ENCODE measurements around the gene LRRC41. TPM values are rescaled to one million over a fixed set of nuclear protein-coding genes. Genes with fewer than 3 reads are reported as not detected.

The LRRC41 gene
- total and polyA plus RNA-seq, 2 of the 13 experiments (the other 11 are each of a cell fraction or from before 2014, with no cell fraction given), result 48.1 to 53.6 TPM

DNA sequence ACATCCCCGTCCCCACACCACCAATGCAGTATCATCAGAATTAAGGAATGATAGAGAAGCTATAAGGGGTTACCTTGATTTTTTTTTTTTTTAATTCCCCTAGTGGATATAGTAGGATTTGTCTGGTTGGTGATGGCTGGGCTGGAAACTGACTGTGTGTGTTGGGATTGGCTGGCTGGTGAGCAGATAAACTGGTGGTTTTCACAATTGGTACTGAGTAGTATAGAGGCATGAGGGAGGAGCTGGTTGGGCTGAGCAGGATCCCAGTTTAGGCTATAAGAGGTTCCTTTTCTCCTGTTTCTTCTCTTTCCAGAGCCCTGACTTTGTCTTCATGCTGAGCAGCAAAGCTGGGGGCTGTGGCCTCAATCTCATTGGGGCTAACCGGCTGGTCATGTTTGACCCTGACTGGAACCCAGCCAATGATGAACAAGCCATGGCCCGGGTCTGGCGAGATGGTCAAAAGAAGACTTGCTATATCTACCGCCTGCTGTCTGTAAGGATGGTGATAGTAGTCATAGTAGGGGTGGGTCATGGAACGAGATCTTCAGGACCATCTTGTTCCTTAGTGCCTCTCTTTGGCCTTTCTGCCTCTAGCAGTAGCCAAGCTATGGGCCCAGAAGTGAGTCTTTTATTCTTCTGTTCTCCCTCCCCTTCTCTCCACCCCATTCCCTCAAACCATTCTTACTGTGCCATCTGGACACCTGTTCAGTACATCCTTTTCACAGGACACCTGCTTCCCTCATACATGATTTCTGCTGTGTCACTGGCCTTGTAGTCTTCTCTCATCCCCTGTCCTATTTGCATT lies 29.0 kb downstream of the LRRC41 start (continued):
- TF ChIP-seq ATF7 (IDR thresholded peaks at IDR 0.05) (no peak), ATF7 (CRISPR knock-in tag; IDR thresholded peaks at IDR 0.05) (no peak), POLR2A (IDR thresholded peaks at IDR 0.05; ENCODE audit: insufficient read depth in 1 of 2, low read depth in 2 of 2, low read length in 2 of 2) (peak in 1 of 2 experiments; percentile 18; a peak in 1 of 4 replicates), KLF15 (CRISPR knock-in tag; IDR thresholded peaks at IDR 0.05; ENCODE audit: borderline replicate concordance) (no peak), CENPT (CRISPR knock-in tag; IDR thresholded peaks at IDR 0.05; ENCODE audit: low read depth) (no peak)

DNA sequence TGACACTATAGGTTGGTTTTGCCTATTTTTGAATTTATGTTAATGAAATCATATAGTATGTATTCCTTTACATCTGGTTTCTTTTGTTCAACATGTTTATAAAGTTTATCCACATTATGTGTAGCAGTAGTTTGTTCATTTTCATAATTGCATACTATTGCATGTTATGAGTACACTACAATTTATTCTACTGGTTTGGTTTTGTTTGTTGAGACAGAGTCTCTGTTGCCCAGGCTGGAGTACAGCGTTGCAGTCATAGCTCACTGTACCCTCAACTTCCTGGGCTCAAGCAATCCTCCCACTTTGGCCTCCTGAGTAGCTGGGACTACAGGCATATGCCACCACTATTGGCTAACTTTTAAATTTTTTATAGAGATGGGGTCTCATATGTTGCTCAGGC lies 34.8 kb downstream of the LRRC41 start:
- no TSS peak for BruUV-seq (replicated peaks)
- Histone ChIP-seq H3K9me3 (ENCODE audit: low read length) (no peaks in the 10 kb centered on the region), H3K4me2 (ENCODE audit: low read depth, low read length) (no peak overlapping the region), H3K79me2 (ENCODE audit: insufficient read depth, low read length) (no peaks in the 10 kb centered on the region), H2AFZ (ENCODE audit: low read length) (no peak overlapping the region), H4K20me1 (ENCODE audit: insufficient read depth, low read length) (no peaks in the 10 kb centered on the region), H3K27me3 (ENCODE audit: control insufficient read depth in 1 of 2, insufficient read depth in 2 of 2, low read length in 2 of 2) (no peaks in the 10 kb centered on the region), H3K9ac (ENCODE audit: insufficient read depth, low read depth, low read length) (no peak overlapping the region), H3K36me3 (replicated peaks in 1 of 2; ENCODE audit: control insufficient read depth in 1 of 2, insufficient read depth in 2 of 2, low read length in 2 of 2) (peaks cover 37 to 94% of the 10 kb centered on the region in 2 experiments), H3K4me3 (replicated peaks in 1 of 3; ENCODE audit: insufficient read depth in 1 of 3, low read depth in 2 of 3, low read length in 3 of 3) (no peak overlapping the region), H3K4me1 (ENCODE audit: insufficient read depth, low read length) (no peaks in the 10 kb centered on the region), H3K27ac (ENCODE audit: extremely low read length, insufficient read depth, low read length) (no peak overlapping the region)
- ATAC-seq (no peak), DNase-seq (ENCODE audit: low spot score) (no peak), FAIRE-seq (no peak)
- POLR2A ChIA-PET, result no interaction called here
- CTCF ChIA-PET (ENCODE audit: low intra/inter-chr PET ratio, low total read pairs), result no interaction called here
- in situ Hi-C loops (cut with HindIII; ENCODE audit: extremely low pct_ligation_motif_present, low pct_unique_long_range_greater_than_20kb), result no loop called here
- intact Hi-C loops (cut with micrococcal nuclease; ENCODE audit: unreplicated experiment), result no loop called here
- WGBS (ENCODE audit: low lambda C conversion rate), result 100% methylated on average over 1 of the region's 1 CpG
- TF ChIP-seq, protein P1, sequence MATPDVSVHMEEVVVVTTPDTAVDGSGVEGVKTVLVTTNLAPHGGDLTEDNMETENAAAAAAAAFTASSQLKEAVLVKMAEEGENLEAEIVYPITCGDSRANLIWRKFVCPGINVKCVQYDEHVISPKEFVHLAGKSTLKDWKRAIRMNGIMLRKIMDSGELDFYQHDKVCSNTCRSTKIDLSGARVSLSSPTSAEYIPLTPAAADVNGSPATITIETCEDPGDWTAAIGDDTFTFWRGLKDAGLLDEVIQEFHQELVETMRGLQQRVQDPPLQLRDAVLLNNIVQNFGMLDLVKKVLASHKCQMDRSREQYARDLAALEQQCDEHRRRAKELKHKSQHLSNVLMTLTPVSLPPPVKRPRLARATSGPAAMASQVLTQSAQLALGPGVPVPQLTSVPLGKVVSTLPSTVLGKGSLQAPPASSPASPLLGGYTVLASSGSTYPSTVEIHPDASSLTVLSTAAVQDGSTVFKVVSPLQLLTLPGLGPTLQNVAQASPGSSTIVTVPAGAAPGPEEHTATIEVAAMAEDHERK (CRISPR knock-in tag; IDR thresholded peaks at IDR 0.05; ENCODE audit: low read depth), result no peak
- no peak for TF ChIP-seq MIER2 (CRISPR knock-in tag; IDR thresholded peaks at IDR 0.05)
- TF ChIP-seq, protein P2, sequence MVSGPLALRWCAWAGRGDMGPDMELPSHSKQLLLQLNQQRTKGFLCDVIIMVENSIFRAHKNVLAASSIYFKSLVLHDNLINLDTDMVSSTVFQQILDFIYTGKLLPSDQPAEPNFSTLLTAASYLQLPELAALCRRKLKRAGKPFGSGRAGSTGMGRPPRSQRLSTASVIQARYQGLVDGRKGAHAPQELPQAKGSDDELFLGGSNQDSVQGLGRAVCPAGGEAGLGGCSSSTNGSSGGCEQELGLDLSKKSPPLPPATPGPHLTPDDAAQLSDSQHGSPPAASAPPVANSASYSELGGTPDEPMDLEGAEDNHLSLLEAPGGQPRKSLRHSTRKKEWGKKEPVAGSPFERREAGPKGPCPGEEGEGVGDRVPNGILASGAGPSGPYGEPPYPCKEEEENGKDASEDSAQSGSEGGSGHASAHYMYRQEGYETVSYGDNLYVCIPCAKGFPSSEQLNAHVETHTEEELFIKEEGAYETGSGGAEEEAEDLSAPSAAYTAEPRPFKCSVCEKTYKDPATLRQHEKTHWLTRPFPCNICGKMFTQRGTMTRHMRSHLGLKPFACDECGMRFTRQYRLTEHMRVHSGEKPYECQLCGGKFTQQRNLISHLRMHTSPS (CRISPR knock-in tag; IDR thresholded peaks at IDR 0.05; ENCODE audit: low read depth), result no peak
- no peak for TF ChIP-seq ZNF552 (CRISPR knock-in tag; IDR thresholded peaks at IDR 0.05; ENCODE audit: borderline replicate concordance)
- TF ChIP-seq SSRP1 (CRISPR knock-in tag; IDR thresholded peaks at IDR 0.05), result no peak
- TF ChIP-seq ZNF431 (CRISPR knock-in tag; IDR thresholded peaks at IDR 0.05; ENCODE audit: borderline replicate concordance, low read depth), result no peak
- no peak for TF ChIP-seq ZNF180 (CRISPR knock-in tag; IDR thresholded peaks at IDR 0.05; ENCODE audit: borderline replicate concordance, low read depth)
- TF ChIP-seq ZNF549 (CRISPR knock-in tag; IDR thresholded peaks at IDR 0.05), result no peak
- no peak for TF ChIP-seq HOXD1 (CRISPR knock-in tag; IDR thresholded peaks at IDR 0.05)
- no peak for TF ChIP-seq MTA1 (CRISPR knock-in tag; IDR thresholded peaks at IDR 0.05; ENCODE audit: borderline replicate concordance)
- TF ChIP-seq, protein P3, sequence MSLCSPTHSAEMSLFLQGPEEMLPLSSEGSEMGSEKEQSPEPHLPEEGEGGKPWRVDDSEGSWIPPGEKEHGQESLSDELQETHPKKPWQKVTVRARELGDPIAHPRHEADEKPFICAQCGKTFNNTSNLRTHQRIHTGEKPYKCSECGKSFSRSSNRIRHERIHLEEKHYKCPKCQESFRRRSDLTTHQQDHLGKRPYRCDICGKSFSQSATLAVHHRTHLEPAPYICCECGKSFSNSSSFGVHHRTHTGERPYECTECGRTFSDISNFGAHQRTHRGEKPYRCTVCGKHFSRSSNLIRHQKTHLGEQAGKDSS (CRISPR knock-in tag; IDR thresholded peaks at IDR 0.05; ENCODE audit: borderline replicate concordance, low read depth), result no peak
- TF ChIP-seq RORA (CRISPR knock-in tag; IDR thresholded peaks at IDR 0.05), result no peak
- no peak for TF ChIP-seq ZNF737 (CRISPR knock-in tag; IDR thresholded peaks at IDR 0.05; ENCODE audit: borderline replicate concordance)
- TF ChIP-seq, protein P4, sequence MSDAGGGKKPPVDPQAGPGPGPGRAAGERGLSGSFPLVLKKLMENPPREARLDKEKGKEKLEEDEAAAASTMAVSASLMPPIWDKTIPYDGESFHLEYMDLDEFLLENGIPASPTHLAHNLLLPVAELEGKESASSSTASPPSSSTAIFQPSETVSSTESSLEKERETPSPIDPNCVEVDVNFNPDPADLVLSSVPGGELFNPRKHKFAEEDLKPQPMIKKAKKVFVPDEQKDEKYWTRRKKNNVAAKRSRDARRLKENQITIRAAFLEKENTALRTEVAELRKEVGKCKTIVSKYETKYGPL (CRISPR knock-in tag; IDR thresholded peaks at IDR 0.05), result no peak
- no peak for TF ChIP-seq STAG1 (CRISPR knock-in tag; IDR thresholded peaks at IDR 0.05)
